ENCODE results near the gene RTP1.
"Not testable (repeated sequence)": the region's sequence is repeated elsewhere in the genome, so short reads cannot be mapped to it uniquely, and the experiment has no call there.

RTP1 gene

GRCh38 chr3:187237741-187238140 is 40.5 kb downstream of the RTP1 start:
- FAIRE-seq (no peak), DNase-seq (ENCODE audit: low spot score) (no peak)

DNA sequence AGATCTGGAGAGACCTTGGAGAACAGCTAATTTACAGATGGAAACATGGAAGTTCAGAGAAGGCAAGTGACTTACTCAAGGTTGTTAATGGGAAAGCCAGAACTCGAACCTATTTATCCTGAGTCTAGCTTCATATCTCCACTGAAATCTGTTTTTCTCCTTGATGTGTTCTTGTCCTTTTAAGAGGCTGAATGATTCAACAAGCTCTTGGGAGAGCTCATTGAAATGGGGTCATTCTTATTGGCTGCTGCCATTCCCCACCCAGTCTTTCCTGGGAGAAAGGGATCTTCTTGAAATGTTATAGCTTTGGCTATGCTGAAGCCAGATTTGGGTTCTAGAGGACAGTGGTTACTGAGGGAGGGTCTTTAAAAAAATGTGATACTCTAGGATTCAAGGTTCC is 41.0 kb downstream of the RTP1 start:
- DNase-seq (ENCODE audit: low spot score) (no peak), FAIRE-seq (no peak)

DNA sequence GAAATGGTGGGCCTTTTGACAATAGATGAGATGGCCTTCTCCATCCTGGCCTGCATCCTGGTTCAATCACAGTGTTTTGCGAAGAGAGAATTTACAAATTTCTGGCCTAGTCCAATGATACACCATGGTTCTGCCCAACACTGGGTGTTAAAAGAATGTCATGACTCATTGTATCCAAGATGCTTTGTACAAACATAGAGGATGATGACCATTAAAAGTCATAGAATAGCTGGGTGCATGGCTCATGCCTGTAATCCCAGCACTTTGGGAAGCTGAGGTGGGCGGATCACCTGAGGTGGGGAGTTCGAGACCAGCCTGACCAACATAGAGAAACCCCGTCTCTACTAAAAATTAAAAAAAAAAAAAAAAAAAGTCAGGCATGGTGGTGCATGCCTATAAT is 41.5 kb downstream of the RTP1 start:
- not testable (repeated sequence) for FAIRE-seq; DNase-seq (ENCODE audit: low spot score)

DNA sequence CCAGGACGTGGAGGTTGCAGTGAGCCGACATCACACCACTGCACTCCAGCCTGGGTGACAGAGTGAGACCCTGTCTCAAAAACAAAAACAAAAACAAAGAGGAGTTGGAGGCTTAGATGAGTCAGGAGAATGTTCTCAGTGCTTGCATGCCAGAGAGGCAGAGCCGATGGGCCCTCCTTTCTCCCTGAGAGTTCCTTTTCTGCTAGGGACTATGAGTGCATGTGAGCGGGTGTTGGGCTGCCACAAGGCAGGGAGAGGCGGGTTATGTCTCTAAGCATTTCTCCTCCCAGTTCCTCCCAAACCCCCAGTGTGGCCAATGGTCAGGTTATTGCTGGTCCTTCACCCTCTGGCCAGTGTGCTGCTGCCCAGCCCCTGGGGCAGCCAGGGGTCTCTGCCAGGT is 45.1 kb downstream of the RTP1 start:
- FAIRE-seq (no peak), DNase-seq (ENCODE audit: low spot score) (no peak)

DNA sequence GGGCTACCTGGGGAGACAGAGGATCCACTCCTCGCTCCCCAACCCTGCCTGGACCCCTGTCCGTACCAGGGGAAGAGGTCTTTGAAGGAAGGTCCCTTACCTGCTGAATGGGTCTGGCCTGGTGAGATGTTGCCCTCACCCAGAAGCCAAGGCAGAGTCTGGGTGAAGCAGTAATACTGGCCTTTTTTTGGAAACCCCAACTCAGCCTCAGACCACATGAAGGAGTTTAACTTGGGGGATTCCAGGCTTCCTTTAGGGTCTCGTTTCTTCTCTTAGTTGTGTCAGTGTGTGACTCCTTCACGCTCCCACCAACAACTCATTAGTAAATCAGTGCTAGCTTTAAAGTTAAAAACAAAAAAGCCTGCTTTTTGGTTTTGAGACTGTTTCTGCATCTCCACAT is 45.6 kb downstream of the RTP1 start:
- DNase-seq (ENCODE audit: low spot score): no peak
- no peak for FAIRE-seq

- no peak for FAIRE-seq
- no peak for DNase-seq (ENCODE audit: low spot score)
Measured at GRCh38 chr3:187243933-187244524, 46.7 kb downstream of the RTP1 start.

GRCh38 chr3:187247398-187247797 is 50.1 kb downstream of the RTP1 start:
- DNase-seq (ENCODE audit: low spot score) (peak; percentile 14), FAIRE-seq (no peak)
